Kidney (tissue), 14 donors: ENCODE results near the gene RAPGEF5. TPM values are rescaled to one million over a fixed set of nuclear protein-coding genes. Genes with fewer than 3 reads are reported as not detected.

Source experiments
- DNase-seq, 5 donors: peaks; one replicate each; pipeline ENCODE4 v3.0.0-alpha.2; 2013 to 2020
- FAIRE-seq: peaks from 2 replicates; lab custom pipeline; 2012; peaks lifted over from hg19 to GRCh38; lab: Jason Lieb, UNC
- H3K27ac ChIP-seq, 2 donors: one replicate each; pipeline ENCODE4 v1.7.0; 2013; ENCODE audit warnings: low read depth in 2 of 2, low read length in 2 of 2, inconsistent platforms in 1 of 2
- H3K27me3 ChIP-seq: one replicate; pipeline ENCODE4 v1.7.1; 2013; ENCODE audit warnings: low read length, inconsistent platforms; ENCODE audit not compliant: control insufficient read depth, insufficient read depth
- H3K36me3 ChIP-seq, 3 donors: one replicate each; pipeline versions ENCODE4 v1.7.0 to v1.7.1; 2013; ENCODE audit warnings: low read length in 3 of 3, control low read depth in 1 of 3, inconsistent platforms in 1 of 3; ENCODE audit not compliant: insufficient read depth in 3 of 3, control insufficient read depth in 2 of 3
- H3K4me1 ChIP-seq, 3 donors: one replicate each; pipeline versions ENCODE4 v1.7.0 to v1.7.1; 2013; ENCODE audit warnings: low read length in 3 of 3, inconsistent platforms in 1 of 3, low read depth in 1 of 3; ENCODE audit not compliant: control insufficient read depth in 2 of 3, insufficient read depth in 2 of 3
- H3K4me3 ChIP-seq, 3 donors: one replicate each; pipeline versions ENCODE4 v1.7.0 to v1.8.1; 2013; ENCODE audit warnings: low read length in 3 of 3, control low read depth in 1 of 3, inconsistent platforms in 1 of 3
- H3K9ac ChIP-seq, 3 donors: one replicate each; pipeline versions ENCODE4 v1.7.0 to v1.7.1; 2013; ENCODE audit warnings: low read length in 3 of 3, control low read depth in 1 of 3, inconsistent platforms in 1 of 3
- H3K9me3 ChIP-seq, 3 donors: one replicate each; pipeline versions ENCODE4 v1.7.0 to v1.7.1; 2013; ENCODE audit warnings: low read length in 3 of 3, control low read depth in 1 of 3, inconsistent platforms in 1 of 3; ENCODE audit not compliant: control insufficient read depth in 2 of 3, insufficient read depth in 1 of 3
- CTCF ChIP-seq: IDR thresholded peaks from 3 replicates; pipeline ENCODE4 v1.5.1; 2012; ENCODE audit warnings: mild to moderate bottlenecking, moderate library complexity, borderline replicate concordance; ENCODE audit not compliant: insufficient read depth; ENCODE audit errors: extremely low read depth
- intact Hi-C: fragments of 100-400 bp; cut with DNase I; formaldehyde crosslinking; loops from one replicate; pipeline ENCODE4 v1.11.1; 2022
- polyA plus RNA-seq: library from polyadenylated mRNA; stranded (reverse); fragments of 350-450 nt; fragmentation: Illumina TruSeq; extraction: RNeasy Lipid Tissue Mini Kit (QIAGEN cat#74804); gene quantifications from one replicate; pipeline ENCODE4 v1.2.3, GENCODE V29; 2014; ENCODE audit warnings: low read depth, low replicate concordance; ENCODE audit not compliant: insufficient read depth
- total RNA-seq: library from RNA; stranded (reverse); fragmentation: NEBNext Ultra II Directional; extraction: Animal tissue kit (Norgen Biotek cat#: 25700); gene quantifications from one replicate; pipeline ENCODE4 v1.2.1, GENCODE V29; 2021
- donor health status: control.
- donor health status: control.
- donor health status: control.
- donor health status: control.
- donor health status: control.
- donor health status: DM: yes; HTN: yes; CAD: no.
- donor health status: Normal renal cell carcinoma (clear cell type).

The RAPGEF5 gene
- total and polyA plus RNA-seq, 2 donors from 2014 or later: 3.9 to 67.8 TPM

- H3K27me3 ChIP-seq: no peaks in the 10 kb centered on the region
- no peak for TF ChIP-seq CTCF
- H3K4me1 ChIP-seq: no peaks in the 10 kb centered on the region
- FAIRE-seq (no peak), DNase-seq (no peak)
- intact Hi-C loops: no loop called here
- no peak overlapping the region for H3K4me3 ChIP-seq
- H3K27ac ChIP-seq: no peak overlapping the region
- no peak overlapping the region for H3K9ac ChIP-seq
- no peaks in the 10 kb centered on the region for H3K36me3 ChIP-seq
- H3K9me3 ChIP-seq: no peaks in the 10 kb centered on the region
These were observed 76.9 kb downstream of the RAPGEF5 start for GRCh38 chr7:22280031-22280430.

GRCh38 chr7:22278660-22279059 is 78.3 kb downstream of the RAPGEF5 start:
- H3K4me1 ChIP-seq: no peaks in the 10 kb centered on the region
- H3K4me3 ChIP-seq: no peak overlapping the region
- no peaks in the 10 kb centered on the region for H3K36me3 ChIP-seq
- no peaks in the 10 kb centered on the region for H3K27me3 ChIP-seq
- no peak for FAIRE-seq
- intact Hi-C loops: no loop called here
- no peak for TF ChIP-seq CTCF
- no peak overlapping the region for H3K9ac ChIP-seq
- no peak overlapping the region for H3K27ac ChIP-seq
- no peaks in the 10 kb centered on the region for H3K9me3 ChIP-seq
- no peak for DNase-seq

GRCh38 chr7:22277375-22277774 is 79.6 kb downstream of the RAPGEF5 start:
- Histone ChIP-seq H3K27ac (no peak overlapping the region), H3K9me3 (no peaks in the 10 kb centered on the region), H3K27me3 (no peaks in the 10 kb centered on the region), H3K4me1 (no peaks in the 10 kb centered on the region), H3K4me3 (no peak overlapping the region), H3K9ac (no peak overlapping the region), H3K36me3 (no peaks in the 10 kb centered on the region)
- no peak for TF ChIP-seq CTCF
- DNase-seq (no peak), FAIRE-seq (no peak)
- intact Hi-C loops: no loop called here

GRCh38 chr7:22275661-22276060 is 81.3 kb downstream of the RAPGEF5 start:
- DNase-seq (no peak), FAIRE-seq (no peak)
- H3K9me3 ChIP-seq: no peaks in the 10 kb centered on the region
- TF ChIP-seq CTCF: no peak
- H3K4me1 ChIP-seq: no peaks in the 10 kb centered on the region
- H3K27me3 ChIP-seq: no peaks in the 10 kb centered on the region
- intact Hi-C loops: no loop called here
- no peak overlapping the region for H3K4me3 ChIP-seq
- no peaks in the 10 kb centered on the region for H3K36me3 ChIP-seq
- no peak overlapping the region for H3K9ac ChIP-seq
- no peak overlapping the region for H3K27ac ChIP-seq
